HG03575 (cell line): ENCODE measurements around the gene WDR74.
A peak's percentile ranks its signal among the peaks of the same experiment; 100 is the strongest.
"Not testable (repeated sequence)": the region's sequence is repeated elsewhere in the genome, so short reads cannot be mapped to it uniquely, and the experiment has no call there.

Experiments
- ATAC-seq: cut with Tn5 transposase; IDR thresholded peaks from one replicate; pipeline ENCODE4 v1.9.1; 2021; ENCODE audit not compliant: unreplicated experiment, insufficient number of reproducible peaks, low FRiP score; ENCODE audit errors: extremely low read depth

WDR74 gene

DNA sequence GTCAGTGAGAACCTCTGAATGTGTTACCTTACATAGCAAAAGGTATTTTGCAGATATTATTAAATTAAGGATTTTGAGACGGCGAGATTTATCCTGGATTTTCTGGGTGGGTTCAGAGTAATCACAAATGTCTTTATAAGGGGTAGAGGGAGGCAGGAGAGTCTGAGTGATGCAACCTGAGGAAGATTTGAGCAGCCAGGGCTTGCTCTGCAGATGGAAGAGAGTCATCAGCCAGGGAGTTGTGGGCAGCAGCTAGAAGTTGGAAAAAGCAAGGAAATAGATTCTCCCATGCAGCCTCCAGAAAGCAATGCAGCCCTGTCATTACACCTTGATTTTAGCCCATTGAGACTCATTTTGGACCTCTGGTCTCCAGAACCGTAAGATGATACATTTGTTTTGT is 4.1 kb upstream of the WDR74 start:
- ATAC-seq = no peak

DNA sequence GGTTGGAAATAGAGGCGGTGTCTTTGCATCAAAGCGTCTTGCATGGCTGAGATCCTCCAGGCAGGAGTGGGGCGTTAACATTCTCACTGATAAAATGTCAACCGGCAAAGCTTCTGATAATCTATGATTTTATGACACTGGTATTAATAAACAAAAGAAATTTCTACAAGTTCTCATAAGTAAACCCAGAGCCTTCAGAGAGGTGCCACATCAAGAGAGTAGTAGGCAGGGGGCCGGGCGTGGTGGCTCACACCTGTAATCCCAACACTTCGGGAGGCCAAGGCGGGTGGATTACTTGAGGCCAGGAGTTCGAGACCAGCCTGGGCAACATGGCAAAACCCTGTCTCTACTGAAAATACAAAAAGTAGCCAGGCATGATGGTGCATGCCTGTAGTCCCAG is 3.5 kb upstream of the WDR74 start:
- ATAC-seq = not testable (repeated sequence)

DNA sequence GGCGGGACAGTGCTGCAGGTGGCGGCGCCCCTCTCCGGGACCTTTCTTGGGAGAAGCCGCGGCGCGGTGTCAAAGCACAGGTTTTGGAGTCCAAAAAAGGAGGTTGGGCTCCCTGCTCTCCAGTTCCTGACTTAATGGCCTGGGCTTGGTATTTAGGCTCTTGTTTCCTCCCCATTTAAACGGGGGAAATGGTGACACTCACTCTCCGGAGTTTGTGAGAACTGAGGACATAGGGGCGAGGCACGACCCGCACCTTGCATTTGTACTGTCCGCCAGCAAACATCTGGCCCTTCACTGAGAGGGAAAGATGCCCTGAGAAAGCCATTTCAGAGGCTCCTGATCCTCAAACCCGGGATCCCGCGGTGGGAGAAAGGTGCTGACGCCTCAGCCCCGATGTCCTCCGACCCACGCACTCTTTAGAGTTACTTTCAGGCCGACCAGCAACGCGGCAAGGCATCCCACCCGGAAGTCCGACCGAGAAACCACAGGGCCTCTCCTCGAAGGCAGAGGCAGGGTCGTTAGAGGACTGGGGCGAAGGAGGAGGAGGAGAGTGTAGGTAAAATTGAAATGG is 2.9 kb upstream of the WDR74 start:
- ATAC-seq = no peak

DNA sequence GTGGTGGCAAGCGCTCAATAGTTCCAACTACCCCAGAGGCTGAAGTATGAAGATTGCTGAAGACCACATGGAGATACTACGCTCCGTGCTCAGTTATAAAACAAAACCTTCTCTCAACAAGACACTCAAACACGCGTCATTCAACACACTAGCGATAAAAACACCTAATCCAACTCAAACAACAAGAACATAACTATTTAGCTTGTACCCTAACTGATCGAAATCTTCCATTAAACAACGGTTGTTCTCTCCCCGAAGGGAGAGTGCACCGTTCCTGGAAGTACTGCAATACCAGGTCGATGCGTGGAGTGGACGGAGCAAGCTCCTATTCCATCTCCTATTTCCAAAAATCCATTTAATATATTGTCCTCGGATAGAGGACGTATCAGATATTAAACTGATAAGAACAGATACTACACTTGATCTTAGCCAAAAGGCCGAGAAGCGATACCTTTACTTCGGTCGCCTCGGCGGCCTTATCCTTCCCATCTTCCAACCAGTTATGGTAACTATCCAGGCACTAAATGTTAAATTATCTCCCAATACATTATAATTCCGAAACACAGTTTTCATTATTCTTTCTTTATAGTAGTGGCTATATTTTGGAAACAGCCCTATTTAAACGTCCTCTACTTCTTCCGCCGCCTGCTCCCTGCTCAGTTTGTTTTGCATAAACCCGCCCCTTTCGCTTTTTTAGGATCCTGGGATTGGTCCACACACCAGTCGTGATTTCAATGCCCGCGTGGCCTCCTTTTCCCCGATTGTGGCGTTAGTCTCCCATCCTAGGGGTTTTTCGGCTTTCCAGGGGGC is 2.2 kb upstream of the WDR74 start:
- ATAC-seq = no peak

DNA sequence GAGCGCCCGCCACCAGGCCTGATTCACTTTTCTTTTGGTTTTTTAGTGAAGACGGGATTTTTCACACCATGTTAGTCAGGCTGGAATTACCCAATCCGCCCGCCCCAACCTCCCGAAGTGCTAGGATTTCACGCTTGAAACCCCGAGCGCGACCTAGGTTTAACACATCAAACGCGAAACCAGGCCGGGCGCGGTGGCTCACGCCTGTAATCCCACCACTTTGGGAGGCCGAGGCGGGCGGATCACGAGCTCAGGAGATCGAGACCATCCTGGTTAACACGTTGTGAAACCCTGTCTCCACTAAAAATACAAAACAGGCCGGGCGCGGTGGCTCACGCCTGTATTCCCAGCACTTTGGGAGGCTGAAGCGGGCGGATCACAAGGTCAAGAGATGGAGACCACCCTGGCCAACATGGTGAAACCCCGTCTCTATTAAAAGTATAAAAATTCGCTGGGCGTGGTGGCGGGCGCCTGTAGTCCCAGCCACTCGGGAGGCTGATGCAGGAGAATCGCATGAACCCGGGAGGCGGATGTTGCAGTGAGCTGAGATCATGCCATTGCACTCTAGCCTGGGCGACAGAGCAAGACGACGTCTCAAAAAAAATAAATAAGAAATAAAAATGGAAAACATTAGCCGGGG is 1.5 kb upstream of the WDR74 start:
- not testable (repeated sequence) for ATAC-seq

DNA sequence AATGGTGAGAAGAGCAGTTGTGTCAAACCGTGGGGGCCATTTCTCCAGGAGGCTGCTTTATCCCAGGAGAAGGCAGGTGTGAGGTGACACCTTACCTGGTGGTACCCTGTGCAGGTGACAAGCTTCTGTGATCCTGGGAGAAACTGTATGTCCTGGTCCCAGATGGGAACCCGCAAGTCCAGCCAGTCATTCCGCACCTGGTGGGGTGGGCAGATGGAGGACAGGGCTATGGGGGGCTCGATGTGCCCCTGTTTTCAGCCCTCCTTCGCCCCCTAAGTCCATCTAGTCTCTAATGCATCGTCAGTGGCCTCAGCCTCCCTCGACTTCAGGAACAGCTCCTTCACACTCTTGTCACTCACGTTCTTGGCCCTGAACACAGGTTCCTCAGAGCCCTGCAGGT is 4.1 kb downstream of the WDR74 start:
- ATAC-seq = no peak

DNA sequence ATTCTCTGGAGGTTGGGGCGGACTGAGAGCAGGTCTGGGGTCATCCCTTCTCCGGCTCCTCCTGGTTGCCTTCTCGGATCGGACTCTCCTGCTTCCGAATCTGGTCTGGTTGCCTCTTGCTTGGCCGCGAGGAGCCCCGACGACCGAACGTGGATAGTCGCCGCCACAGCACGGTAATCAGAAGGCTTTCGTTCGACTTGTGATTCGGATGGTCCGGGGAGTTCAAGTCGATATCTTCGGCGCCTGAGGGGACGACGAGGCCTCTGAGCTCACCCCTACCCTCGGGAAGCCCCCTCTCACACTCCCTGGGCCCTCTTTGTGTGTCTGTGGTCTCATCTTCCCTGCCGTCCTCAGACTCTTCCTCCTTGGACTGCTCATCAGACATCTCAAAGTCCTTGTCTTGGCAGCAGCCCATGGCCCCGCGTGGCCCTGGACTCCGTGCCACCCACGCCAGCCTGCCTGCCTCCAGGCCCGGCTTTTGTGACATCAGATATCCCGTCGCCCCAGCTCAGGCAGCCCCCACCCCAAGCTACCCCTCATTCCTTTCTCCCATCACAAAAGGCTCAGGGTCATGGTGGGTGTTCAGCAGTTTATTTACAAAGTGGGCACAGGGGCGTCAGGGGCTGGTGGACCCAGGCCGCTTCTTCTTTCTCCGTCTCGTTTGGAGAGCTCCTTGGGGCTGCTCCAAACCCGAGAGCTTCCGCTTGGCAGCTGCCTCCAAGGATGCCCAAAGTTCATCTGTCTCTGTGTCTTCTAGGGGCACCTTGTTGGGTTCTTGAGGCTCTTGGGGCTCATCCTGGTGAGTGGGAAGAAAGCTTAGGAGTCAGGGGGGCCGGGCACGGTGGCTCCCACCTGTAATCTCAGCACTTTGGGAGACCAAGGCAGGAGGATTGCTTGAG is 6.8 kb downstream of the WDR74 start, which contains the start of gene TEX54:
TSS of gene TEX54 (minus strand) at position 506 of the 899 bp plus-strand sequence.
- ATAC-seq = no peak

DNA sequence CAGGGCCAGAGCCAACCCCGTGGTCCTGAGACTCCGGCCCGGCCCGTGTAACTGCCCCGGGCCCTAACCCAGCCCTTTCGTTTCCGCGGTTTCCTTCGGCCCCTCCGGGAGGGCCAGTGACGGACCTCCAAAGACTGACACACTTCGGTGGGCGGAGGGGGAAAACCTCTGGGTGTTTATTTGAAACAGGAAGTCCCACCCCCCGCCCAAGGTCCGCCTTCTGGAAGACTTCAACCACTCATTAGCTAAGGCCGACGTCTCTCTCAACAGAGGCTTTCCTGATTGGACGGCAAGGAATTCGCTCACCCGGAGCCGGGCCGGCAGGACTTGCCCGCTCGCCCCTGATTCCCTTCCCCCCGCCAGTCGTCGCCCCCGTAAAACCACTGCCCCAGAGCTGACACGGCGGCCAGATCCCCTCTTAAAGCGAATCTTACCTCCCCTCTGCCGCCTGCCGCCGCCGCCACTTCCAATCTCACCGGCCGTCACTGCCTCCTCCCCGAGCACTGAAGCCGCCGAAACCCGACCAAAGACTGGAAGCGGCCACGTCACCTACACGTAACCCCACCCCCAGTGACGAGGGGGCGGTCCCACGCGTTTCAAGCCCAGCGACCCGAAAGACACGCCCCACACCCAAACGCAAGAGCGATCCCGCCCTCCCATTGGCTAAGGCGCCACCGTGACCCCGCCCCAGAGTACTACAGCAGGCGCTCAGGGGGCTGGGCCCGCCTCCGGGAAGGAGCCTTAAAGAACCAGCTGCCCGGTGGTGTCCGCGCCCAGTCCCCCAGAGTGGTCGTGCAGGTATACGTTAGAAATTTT is 7.7 kb downstream of the WDR74 start, which contains the start of gene STX5:
TSS of gene STX5 (minus strand) at position 532 of the 816 bp plus-strand sequence. CDS start 808 bp downstream, outside the sequence.
- ATAC-seq = peak; percentile 38

DNA sequence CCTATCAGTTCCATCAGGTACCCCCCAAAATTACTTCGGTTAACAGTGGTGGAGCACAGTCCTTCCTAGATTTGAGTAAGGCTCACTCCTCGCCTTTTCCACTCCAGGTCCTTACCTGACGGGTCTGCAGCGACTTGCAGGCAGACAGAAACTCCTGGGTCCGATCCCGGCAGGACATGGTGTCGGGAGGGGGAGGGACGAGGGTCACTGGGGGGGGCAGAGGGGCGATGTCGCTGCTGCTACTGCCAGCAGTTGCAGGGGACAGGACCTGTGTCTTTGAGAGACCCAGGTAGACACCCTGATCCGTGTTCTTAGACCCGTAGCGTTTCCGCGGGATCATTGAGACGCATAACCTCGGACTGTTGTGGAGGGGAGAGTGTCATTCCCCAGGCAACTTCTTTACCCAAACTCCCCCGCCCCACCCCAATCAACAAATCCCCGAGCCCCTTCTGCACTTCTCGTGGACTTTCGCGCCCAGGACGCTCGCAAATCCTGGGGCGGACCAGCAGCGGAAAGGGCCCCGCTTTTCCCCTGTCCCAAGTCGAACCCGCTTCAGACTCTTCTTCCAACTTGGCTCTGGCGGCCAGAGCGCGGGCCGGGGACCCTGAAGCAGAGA is 8.4 kb downstream of the WDR74 start:
- no peak for ATAC-seq

DNA sequence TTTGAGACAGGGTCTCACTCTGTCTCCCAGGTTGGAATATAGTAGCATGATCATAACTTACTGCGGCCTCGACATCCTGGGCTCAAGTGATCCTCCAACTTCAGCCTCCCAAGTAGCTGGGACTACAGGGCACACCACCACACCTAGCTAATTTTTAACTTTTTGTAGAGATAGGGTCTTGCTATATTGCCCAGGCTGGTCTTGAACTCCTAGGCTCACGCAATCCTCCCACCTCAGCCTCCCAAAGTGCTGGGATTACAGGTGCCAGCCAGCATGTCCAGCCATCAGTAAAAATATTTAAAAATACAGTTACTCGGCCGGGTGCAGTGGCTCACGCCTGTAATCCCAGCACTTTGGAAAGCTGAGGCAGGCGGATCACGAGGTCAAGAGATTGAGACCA is 11.3 kb downstream of the WDR74 start:
- not testable (repeated sequence) for ATAC-seq

DNA sequence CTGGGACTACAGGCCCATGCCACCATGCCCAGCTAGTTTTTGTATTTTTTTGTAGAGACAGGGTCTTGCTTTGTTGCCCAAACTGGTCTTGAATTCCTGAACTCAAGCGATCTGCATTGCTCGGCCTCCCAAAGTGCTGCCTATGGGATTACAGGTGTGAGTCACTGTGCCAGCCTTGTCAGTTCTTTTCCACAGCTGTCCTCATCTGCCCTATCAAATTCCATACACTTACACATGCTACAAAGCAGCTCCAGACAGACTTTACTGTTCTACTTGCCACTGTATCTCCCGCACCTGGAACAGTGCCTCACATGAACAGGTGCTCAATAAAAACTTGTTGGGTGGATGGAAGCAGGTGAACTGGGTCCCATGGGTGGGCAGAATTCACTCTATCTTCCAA is 15.7 kb downstream of the WDR74 start:
- no peak for ATAC-seq

DNA sequence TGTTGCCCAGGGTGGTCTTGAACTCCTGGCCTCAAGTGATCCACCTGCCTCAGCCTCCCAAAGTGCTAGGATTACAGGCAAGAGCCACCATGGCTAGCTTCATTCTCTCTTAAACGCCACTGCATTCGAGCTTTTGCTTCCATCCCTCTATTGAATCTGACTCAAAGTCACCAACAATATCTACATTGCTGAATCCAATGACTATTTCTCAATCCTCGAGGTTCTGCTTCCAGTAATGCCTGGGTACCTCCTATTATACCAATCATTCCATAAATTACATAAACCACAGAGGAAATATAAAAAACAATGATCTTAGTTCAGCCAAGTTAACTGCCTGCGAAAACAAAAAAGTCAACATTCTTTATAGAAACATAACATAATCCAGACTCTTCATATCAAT is 22.3 kb downstream of the WDR74 start:
- no peak for ATAC-seq

DNA sequence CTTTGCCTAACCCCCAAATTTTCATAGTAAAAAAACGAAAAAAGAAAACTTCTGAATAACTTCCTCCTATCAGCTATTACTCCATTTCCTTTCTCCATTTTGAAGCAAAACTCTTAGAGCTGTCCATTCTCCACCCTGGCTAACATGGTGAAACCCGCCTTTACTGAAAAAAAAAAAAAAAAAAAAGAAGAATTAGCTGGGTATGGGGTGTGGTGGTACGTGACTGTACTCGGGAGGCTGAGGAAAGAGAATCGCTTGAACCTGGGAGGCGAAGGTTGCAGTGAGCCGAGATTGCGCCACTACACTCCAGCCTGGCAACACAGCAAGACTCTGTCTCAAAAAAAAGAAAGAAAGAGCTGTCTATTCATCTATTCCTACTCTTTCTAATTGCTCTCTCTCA is 22.8 kb downstream of the WDR74 start:
- ATAC-seq = no peak

DNA sequence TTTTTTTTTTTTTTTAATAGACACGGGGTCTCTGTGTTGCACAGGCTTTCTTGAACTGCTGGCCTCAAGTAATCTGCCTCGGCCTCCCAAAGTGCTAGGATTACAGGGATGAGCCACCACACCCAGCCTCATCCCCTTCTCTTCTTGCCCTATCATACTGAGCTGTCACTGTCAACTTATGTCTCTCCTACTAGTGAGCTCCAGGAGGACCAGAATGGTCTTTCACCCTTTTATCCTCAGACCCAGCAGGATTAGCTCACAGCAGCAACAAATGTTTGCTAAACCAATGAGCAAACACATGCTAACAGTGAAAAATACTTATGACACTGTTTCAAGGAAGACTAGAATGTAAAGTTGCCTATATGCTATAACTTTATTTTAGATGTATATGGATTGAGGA is 27.7 kb downstream of the WDR74 start:
- ATAC-seq = no peak

DNA sequence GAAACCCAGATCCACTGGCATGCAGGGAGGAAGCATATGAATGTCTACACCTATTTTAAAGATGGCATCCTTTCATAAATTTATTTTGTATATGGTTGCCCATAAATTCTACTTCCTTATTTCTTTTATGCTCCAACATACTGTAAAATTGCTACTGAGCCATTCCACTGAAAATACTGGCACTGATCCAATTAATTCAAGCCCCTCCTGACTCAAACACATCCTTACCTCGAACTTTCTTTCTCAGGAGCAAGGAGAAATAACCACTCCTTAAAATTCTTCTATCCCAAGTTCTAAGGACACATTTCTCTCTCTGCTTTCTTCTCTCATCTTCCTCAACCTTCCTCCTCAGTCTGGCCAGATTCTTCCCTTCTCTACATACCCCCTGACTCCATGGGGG is 28.6 kb downstream of the WDR74 start:
- no peak for ATAC-seq

DNA sequence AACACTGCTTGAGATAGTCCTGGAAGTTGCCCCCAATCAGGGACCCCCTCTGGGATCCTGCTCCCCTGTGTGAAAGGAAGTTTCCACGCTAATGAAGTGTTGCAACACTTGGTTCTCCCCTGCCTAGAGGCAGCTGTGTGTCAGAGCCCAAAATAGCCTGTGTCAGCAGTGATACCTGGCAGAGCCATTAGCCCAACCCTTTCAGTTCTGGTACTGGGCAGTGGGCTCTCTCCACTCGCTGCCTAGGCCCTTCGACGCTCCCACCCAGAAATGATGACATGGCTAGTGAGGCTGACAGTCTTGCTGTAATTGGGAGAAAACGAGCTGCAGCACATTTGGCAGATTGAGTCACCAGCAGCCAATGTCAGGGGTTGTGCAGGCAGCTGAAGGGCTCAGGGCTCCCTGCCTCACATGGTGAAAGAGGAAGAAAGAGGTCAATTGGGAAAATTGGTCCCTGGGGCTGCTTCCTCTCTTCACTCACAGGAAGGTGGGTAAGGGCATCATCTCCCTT is 32.7 kb downstream of the WDR74 start:
- no peak for ATAC-seq

DNA sequence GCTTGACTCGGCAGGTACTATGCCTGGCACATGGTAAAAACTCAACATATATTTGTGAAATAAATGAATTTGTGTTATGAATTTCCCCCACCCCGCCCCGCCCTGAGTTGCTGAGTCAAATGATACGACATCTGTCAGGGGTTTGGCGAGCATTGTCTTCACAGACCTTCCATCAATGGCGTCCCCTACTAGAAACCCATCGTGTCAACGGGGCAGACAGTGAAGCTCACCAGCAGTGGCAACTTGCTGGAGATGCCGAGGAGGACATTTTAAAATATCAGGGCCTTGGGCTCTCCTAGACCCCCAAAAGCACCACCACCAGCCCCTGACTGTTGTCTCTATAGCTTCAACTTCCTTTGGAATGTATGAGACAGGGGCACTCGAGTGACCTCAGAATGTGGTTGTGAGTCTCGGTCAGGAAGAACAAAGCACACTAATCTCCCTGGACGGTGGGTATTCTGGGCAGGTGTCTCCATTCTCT is 33.4 kb downstream of the WDR74 start:
- no peak for ATAC-seq
